ENCODE data around the gene EBPL. TPM values are rescaled to one million over a fixed set of nuclear protein-coding genes. Genes with fewer than 3 reads are reported as not detected.

EBPL gene
- polyA plus RNA-seq, 3 donors: 10.2 to 29.4 (median 27.3) TPM

- TF ChIP-seq CTCF (IDR thresholded peaks at IDR 0.05): no peak
- H3K4me3 ChIP-seq (replicated peaks in 1 of 3; ENCODE audit: low read depth in 2 of 3, low read length in 3 of 3): no peak overlapping the region
- DNase-seq: no peak
- H3K27ac ChIP-seq (ENCODE audit: low read depth in 1 of 2, low read length in 2 of 2): no peak overlapping the region
- no peaks in the 10 kb centered on the region for H4K20me1 ChIP-seq (ENCODE audit: insufficient read depth, low read length)
- no peaks in the 10 kb centered on the region for H3K9me3 ChIP-seq (replicated peaks in 1 of 2; ENCODE audit: control insufficient read depth in 1 of 2, insufficient read depth in 1 of 2, low read length in 2 of 2)
- H3K36me3 ChIP-seq (replicated peaks in 1 of 2; ENCODE audit: control insufficient read depth in 1 of 2, insufficient read depth in 2 of 2, low read length in 2 of 2): peaks cover 6 to 15% of the 10 kb centered on the region in 2 donors
- Mint-ChIP-seq H3K4me3 (no peak overlapping the region), H3K4me1 (no peaks in the 10 kb centered on the region), H3K27ac (peak overlapping the region in 1 of 7 donors; percentile 22), H3K36me3 (peaks cover 24 to 46% of the 10 kb centered on the region in 2 donors), H3K9me3 (peaks cover 0 to 4% (median 0%) of the 10 kb centered on the region in 7 donors), H3K27me3 (ENCODE audit: low read depth in 3 of 3) (peaks cover 0 to 6% (median 0%) of the 10 kb centered on the region in 3 donors)
- no peaks in the 10 kb centered on the region for H3K4me1 ChIP-seq (ENCODE audit: control insufficient read depth in 1 of 2, insufficient read depth in 2 of 2, low read length in 2 of 2)
- H3K9ac ChIP-seq (ENCODE audit: insufficient read depth, low read length, poor library complexity, severe bottlenecking): no peak overlapping the region
- WGBS (ENCODE audit: insufficient coverage): no CpG with 5 or more reads among the region's 4 CpGs
- intact Hi-C loops (cut with micrococcal nuclease): no loop called here
- H3K79me2 ChIP-seq (ENCODE audit: insufficient read depth, low read length): no peaks in the 10 kb centered on the region
- no peaks in the 10 kb centered on the region for H3K27me3 ChIP-seq (ENCODE audit: control insufficient read depth in 2 of 2, insufficient read depth in 2 of 2, low read length in 2 of 2)
- no peak overlapping the region for H3K4me2 ChIP-seq (replicated peaks; ENCODE audit: extremely low read depth, low read length, poor library complexity, severe bottlenecking)
- H2AFZ ChIP-seq (ENCODE audit: insufficient read depth, low read depth, low read length, poor library complexity, severe bottlenecking): no peak overlapping the region
Observed at GRCh38 chr13:49664606-49665005, 26.7 kb downstream of the EBPL start.

DNA sequence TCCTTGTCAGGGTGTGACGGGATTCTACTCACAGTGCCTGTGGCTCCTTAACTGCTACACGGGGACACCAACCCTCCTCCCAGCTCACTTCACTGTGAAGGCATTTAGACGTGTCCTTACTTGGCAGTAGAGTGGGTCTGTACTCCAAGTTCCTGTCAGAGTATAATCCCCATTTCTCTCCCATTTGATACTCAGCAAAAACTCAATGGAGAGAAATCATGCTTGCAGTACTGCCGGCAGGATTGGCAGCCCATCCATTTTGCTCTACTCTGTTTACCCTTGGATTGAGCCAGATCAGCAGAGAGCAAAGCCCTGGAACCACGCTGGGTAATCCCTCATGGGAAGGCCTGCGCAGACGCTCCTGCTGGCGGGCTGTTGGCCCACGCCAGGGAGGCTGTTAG, 34.0 kb downstream of the EBPL start:
- intact Hi-C loops (cut with micrococcal nuclease): loop anchor here (10.0 kb wide), 1 partner anchor 188 kb away; no protein-coding TSS in a partner anchor
- 94% methylated on average over 8 of the region's 9 CpGs for WGBS (ENCODE audit: insufficient coverage)
- H3K36me3 Mint-ChIP-seq: peaks cover 9 to 19% of the 10 kb centered on the region in 2 donors

More for the DNA sequence above, 34.0 kb downstream of the EBPL start:
- Mint-ChIP-seq H3K4me3 (no peak overlapping the region), H3K27me3 (ENCODE audit: low read depth in 3 of 3) (no peaks in the 10 kb centered on the region), H3K4me1 (peaks cover 3% of the 10 kb centered on the region), H3K27ac (no peak overlapping the region), H3K9me3 (peaks cover 0 to 2% (median 0%) of the 10 kb centered on the region in 7 donors)
- Histone ChIP-seq H3K4me3 (replicated peaks in 1 of 3; ENCODE audit: low read depth in 2 of 3, low read length in 3 of 3) (no peak overlapping the region), H4K20me1 (ENCODE audit: insufficient read depth, low read length) (no peaks in the 10 kb centered on the region), H3K36me3 (replicated peaks in 1 of 2; ENCODE audit: control insufficient read depth in 1 of 2, insufficient read depth in 2 of 2, low read length in 2 of 2) (peaks cover 0 to 2% of the 10 kb centered on the region in 2 donors), H3K9ac (ENCODE audit: insufficient read depth, low read length, poor library complexity, severe bottlenecking) (no peak overlapping the region), H2AFZ (ENCODE audit: insufficient read depth, low read depth, low read length, poor library complexity, severe bottlenecking) (no peak overlapping the region), H3K4me2 (replicated peaks; ENCODE audit: extremely low read depth, low read length, poor library complexity, severe bottlenecking) (no peak overlapping the region), H3K79me2 (ENCODE audit: insufficient read depth, low read length) (no peaks in the 10 kb centered on the region), H3K9me3 (replicated peaks in 1 of 2; ENCODE audit: control insufficient read depth in 1 of 2, insufficient read depth in 1 of 2, low read length in 2 of 2) (no peaks in the 10 kb centered on the region), H3K27me3 (ENCODE audit: control insufficient read depth in 2 of 2, insufficient read depth in 2 of 2, low read length in 2 of 2) (no peaks in the 10 kb centered on the region), H3K4me1 (ENCODE audit: control insufficient read depth in 1 of 2, insufficient read depth in 2 of 2, low read length in 2 of 2) (no peaks in the 10 kb centered on the region), H3K27ac (ENCODE audit: low read depth in 1 of 2, low read length in 2 of 2) (no peak overlapping the region)
- DNase-seq: no peak
- no peak for TF ChIP-seq CTCF (IDR thresholded peaks at IDR 0.05)

All from CD14-positive monocyte (primary cell).